GM23338 (cell line): ENCODE measurements around the gene AKAP8L. TPM values are rescaled to one million over a fixed set of nuclear protein-coding genes. Genes with fewer than 3 reads are reported as not detected.

ENCODE experiments used
- ATAC-seq: fragments of 200-7000 bp; cut with Tn5 transposase; 3 replicates; pipeline ENCODE4 v1.9.1; 2020
- DNase-seq: peaks from one replicate; pipeline ENCODE4 v3.0.0-alpha.2; 2015; ENCODE audit warnings: low spot score
- H2AFZ ChIP-seq: fragments of 200-600 bp; sonication (generic); 2 replicates; pipeline ENCODE4 v1.8.0; 2016; ENCODE audit warnings: antibody characterized with exemption, mild to moderate bottlenecking, moderate library complexity
- H3F3A ChIP-seq: fragments of 200-600 bp; sonication (generic); replicated peaks from 2 replicates; pipeline ENCODE4 v1.8.0; 2017; ENCODE audit warnings: antibody characterized with exemption, mixed run types, low read depth
- H3K27ac ChIP-seq: fragments of 200-600 bp; sonication (generic); 2 replicates; pipeline ENCODE4 v1.6.1; 2016; ENCODE audit warnings: low read depth
- H3K27me3 ChIP-seq: fragments of 200-600 bp; sonication (generic); 2 replicates; pipeline ENCODE4 v1.8.0; 2016; ENCODE audit warnings: mild to moderate bottlenecking, mixed run types, moderate library complexity; ENCODE audit not compliant: insufficient read depth
- H3K36me3 ChIP-seq: fragments of 200-600 bp; sonication (generic); 2 replicates; pipeline ENCODE4 v1.8.0; 2016; ENCODE audit warnings: mild to moderate bottlenecking; ENCODE audit not compliant: insufficient read depth
- H3K4me1 ChIP-seq: fragments of 200-600 bp; sonication (generic); 2 replicates; pipeline ENCODE4 v1.8.0; 2016; ENCODE audit warnings: mild to moderate bottlenecking, moderate library complexity; ENCODE audit not compliant: insufficient read depth
- H3K4me2 ChIP-seq: fragments of 200-600 bp; sonication (generic); 2 replicates; pipeline ENCODE4 v1.7.1; 2017; ENCODE audit warnings: mixed run types
- H3K4me3 ChIP-seq: fragments of 200-600 bp; sonication (generic); 2 replicates; pipeline ENCODE4 v1.6.1; 2016; ENCODE audit warnings: mixed run types
- H3K79me2 ChIP-seq: fragments of 200-600 bp; sonication (generic); replicated peaks from 2 replicates; pipeline ENCODE4 v1.8.0; 2017; ENCODE audit warnings: mild to moderate bottlenecking; ENCODE audit not compliant: insufficient read depth
- H3K9me2 ChIP-seq: fragments of 200-600 bp; sonication (generic); 2 replicates; pipeline ENCODE4 v1.8.0; 2017; ENCODE audit not compliant: insufficient read depth
- H4K20me1 ChIP-seq: fragments of 200-600 bp; sonication (generic); replicated peaks from 2 replicates; pipeline ENCODE4 v1.8.0; 2017; ENCODE audit warnings: mild to moderate bottlenecking; ENCODE audit not compliant: insufficient read depth
- H3K27ac Mint-ChIP-seq: 2 replicates; pipeline ENCODE4 v1.8.0; 2020; ENCODE audit warnings: inconsistent platforms, mild to moderate bottlenecking, moderate library complexity, mixed read lengths
- H3K27me3 Mint-ChIP-seq: 3 replicates; pipeline ENCODE4 v1.8.0; 2022; ENCODE audit warnings: low read depth, mild to moderate bottlenecking, moderate library complexity, mixed read lengths, inconsistent platforms; ENCODE audit not compliant: insufficient read depth, poor library complexity
- H3K36me3 Mint-ChIP-seq: 3 replicates; pipeline ENCODE4 v1.8.0; 2021; ENCODE audit warnings: low read depth, mild to moderate bottlenecking, inconsistent platforms, moderate library complexity, mixed read lengths
- H3K4me1 Mint-ChIP-seq: 3 replicates; pipeline ENCODE4 v1.8.0; 2020; ENCODE audit warnings: mild to moderate bottlenecking, inconsistent platforms, mixed read lengths
- H3K4me3 Mint-ChIP-seq: 3 replicates; pipeline ENCODE4 v1.8.0; 2021; ENCODE audit warnings: moderate library complexity, mild to moderate bottlenecking, inconsistent platforms, mixed read lengths
- H3K9me3 Mint-ChIP-seq: 3 replicates; pipeline ENCODE4 v1.8.0; 2020; ENCODE audit warnings: moderate library complexity, mild to moderate bottlenecking, inconsistent platforms, mixed read lengths
- CTCF ChIP-seq, 2 experiments: fragments of 200-600 bp in 1 of 2; sonication (generic) in 1 of 2; conservative IDR thresholded peaks; 2 replicates each; pipeline versions ENCODE4 v1.5.1 to v1.6.1; 2016 to 2017; ENCODE audit warnings: antibody characterized with exemption in 2 of 2, low read depth in 2 of 2, mild to moderate bottlenecking in 2 of 2, moderate library complexity in 1 of 2
- ETS1 ChIP-seq: IDR thresholded peaks from 2 replicates; pipeline ENCODE4 v1.6.1; 2016; ENCODE audit warnings: antibody characterized with exemption
- EZH2phosphoT487 ChIP-seq: fragments of 200-600 bp; sonication (generic); IDR thresholded peaks from one replicate; pipeline ENCODE4 v1.8.1; 2018; ENCODE audit warnings: antibody characterized with exemption; ENCODE audit not compliant: unreplicated experiment
- JUNB ChIP-seq: IDR thresholded peaks from one replicate; pipeline ENCODE4 v1.6.1; 2016; ENCODE audit warnings: antibody characterized with exemption; ENCODE audit not compliant: unreplicated experiment
- NANOG ChIP-seq: IDR thresholded peaks from 2 replicates; pipeline ENCODE4 v1.6.1; 2016; ENCODE audit warnings: antibody characterized with exemption, borderline replicate concordance
- POLR2AphosphoS5 ChIP-seq: IDR thresholded peaks from 2 replicates; pipeline ENCODE4 v1.6.1; 2016; ENCODE audit warnings: antibody characterized with exemption, low read depth
- REST ChIP-seq: IDR thresholded peaks from one replicate; pipeline ENCODE4 v1.6.1; 2018; ENCODE audit warnings: antibody characterized with exemption; ENCODE audit not compliant: unreplicated experiment
- STAT1 ChIP-seq: IDR thresholded peaks from one replicate; pipeline ENCODE4 v1.6.1; 2016; ENCODE audit warnings: antibody characterized with exemption; ENCODE audit not compliant: unreplicated experiment
- ZNF114 ChIP-seq: fragments of 250-450 bp; sonication (Bioruptor Pico); IDR thresholded peaks from 2 replicates; pipeline ENCODE4 v1.5.0; 2020; ENCODE audit warnings: mild to moderate bottlenecking, moderate library complexity
- ZNF331 ChIP-seq: fragments of 250-450 bp; sonication (Bioruptor Pico); IDR thresholded peaks from 2 replicates; pipeline ENCODE4 v1.5.0; 2020; ENCODE audit warnings: low read depth, mild to moderate bottlenecking, moderate library complexity
- polyA plus RNA-seq: library from polyadenylated mRNA; unstranded; fragments of >200 nt; fragmentation: Nextera tagmentation; extraction: Ambion mirVana; gene quantifications from 2 replicates; pipeline ENCODE4 v1.2.1, GENCODE V29; 2016
- total RNA-seq: library from RNA; depleted of rRNA; stranded (reverse); fragments of >200 nt; shearing (Covaris generic); gene quantifications from 2 replicates; pipeline ENCODE4 v1.2.3, GENCODE V29; 2014

AKAP8L gene
- total and polyA plus RNA-seq, 2 experiments from 2014 or later = 78.8 to 165 TPM

GRCh38 chr19:15373644-15374043 is 45.1 kb downstream of the AKAP8L start:
- Histone ChIP-seq H3K79me2 (peaks cover 73% of the 10 kb centered on the region), H2AFZ (no peak overlapping the region), H4K20me1 (peaks cover 38% of the 10 kb centered on the region), H3K4me1 (peaks cover 4% of the 10 kb centered on the region; the same call in 1 of the 2 replicates), H3K9me2 (no peaks in the 10 kb centered on the region), H3K4me3 (no peak overlapping the region), H3K27ac (no peak overlapping the region), H3K36me3 (peaks cover 19% of the 10 kb centered on the region), H3K27me3 (no peaks in the 10 kb centered on the region), H3K4me2 (no peak overlapping the region), H3F3A (peaks cover 2% of the 10 kb centered on the region; the same call in 1 of the 2 replicates)
- DNase-seq (no peak), ATAC-seq (no peak)
- H3K27me3 Mint-ChIP-seq = peaks cover 14% of the 10 kb centered on the region
- TF ChIP-seq ZNF331 (CRISPR knock-in tag) = no peak
- TF ChIP-seq REST = no peak
- no peak for TF ChIP-seq POLR2AphosphoS5
- TF ChIP-seq JUNB = no peak
- TF ChIP-seq ETS1 = no peak
- TF ChIP-seq ZNF114 (CRISPR knock-in tag) = no peak
- TF ChIP-seq STAT1 = no peak
- no peak for TF ChIP-seq NANOG
- no peak for TF ChIP-seq CTCF (conservative IDR thresholded peaks at IDR 0.05; ENCODE audit: low read depth in 2 of 2)
- no peak for TF ChIP-seq EZH2phosphoT487
- peaks cover 52% of the 10 kb centered on the region for H3K36me3 Mint-ChIP-seq
- H3K4me3 Mint-ChIP-seq = no peak overlapping the region
- peaks cover 14% of the 10 kb centered on the region for H3K4me1 Mint-ChIP-seq
- no peaks in the 10 kb centered on the region; the same call in 2 of the 3 replicates for H3K9me3 Mint-ChIP-seq
- no peak overlapping the region for H3K27ac Mint-ChIP-seq
